SJCRH30 (cell line): ENCODE measurements around the gene EXPH5. TPM values are rescaled to one million over a fixed set of nuclear protein-coding genes. Genes with fewer than 3 reads are reported as not detected.
"Not testable (repeated sequence)": the region's sequence is repeated elsewhere in the genome, so short reads cannot be mapped to it uniquely, and the experiment has no call there.

Experiments
- DNase-seq, 2 experiments: peaks; one replicate each; pipeline ENCODE4 v3.0.0-alpha.2; 2015 to 2020
- H3K27ac ChIP-seq: fragments of 250-450 bp; sonication (Bioruptor Pico); 2 replicates; pipeline ENCODE4 v1.5.1; 2020; ENCODE audit warnings: mild to moderate bottlenecking, moderate library complexity
- H3K27me3 ChIP-seq: fragments of 250-450 bp; sonication (Bioruptor Pico); 2 replicates; pipeline ENCODE4 v1.5.1; 2020; ENCODE audit warnings: mild to moderate bottlenecking, moderate library complexity
- H3K36me3 ChIP-seq: fragments of 250-450 bp; sonication (Bioruptor Pico); 2 replicates; pipeline ENCODE4 v1.5.1; 2020; ENCODE audit warnings: mild to moderate bottlenecking, moderate library complexity
- H3K4me1 ChIP-seq: fragments of 250-450 bp; sonication (Bioruptor Pico); 2 replicates; pipeline ENCODE4 v1.5.1; 2020; ENCODE audit warnings: mild to moderate bottlenecking, moderate library complexity
- H3K4me3 ChIP-seq: fragments of 250-450 bp; sonication (Bioruptor Pico); 2 replicates; pipeline ENCODE4 v1.5.1; 2020; ENCODE audit warnings: mild to moderate bottlenecking, moderate library complexity
- H3K9me3 ChIP-seq: fragments of 250-450 bp; sonication (Bioruptor Pico); replicated peaks from 2 replicates; pipeline ENCODE4 v1.5.1; 2020; ENCODE audit warnings: mild to moderate bottlenecking, moderate library complexity
- total RNA-seq: library from RNA; depleted of rRNA; stranded (reverse); fragments of >200 nt; shearing (Covaris generic); gene quantifications from 2 replicates; pipeline ENCODE4 v1.2.3, GENCODE V29; 2014

Gene EXPH5
- total RNA-seq, 1 experiment from 2014 or later: 0.14 TPM

DNA sequence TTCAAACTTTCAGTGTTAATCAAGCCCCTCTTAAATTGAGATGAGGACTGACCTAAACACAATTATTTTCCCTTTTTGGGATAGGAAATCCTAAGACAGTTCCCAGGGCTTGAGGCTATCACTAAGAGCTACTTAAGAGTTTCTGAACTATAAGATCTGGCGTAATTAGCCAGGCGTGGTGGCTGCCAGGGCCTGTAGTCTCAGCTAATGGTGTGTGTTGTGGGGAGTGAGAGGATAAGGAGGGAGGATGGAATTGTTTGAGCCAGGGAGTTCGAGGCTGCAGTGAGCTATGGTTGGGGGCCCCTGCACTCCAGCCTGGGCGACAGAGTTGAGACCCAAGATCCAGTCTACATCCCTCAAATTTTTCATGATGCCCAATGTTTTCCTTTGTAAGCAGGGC lies 23.5 kb upstream of the EXPH5 start:
- Histone ChIP-seq H3K4me3 (no peak overlapping the region), H3K36me3 (no peaks in the 10 kb centered on the region), H3K27me3 (no peaks in the 10 kb centered on the region), H3K4me1 (peaks cover 13% of the 10 kb centered on the region), H3K27ac (no peak overlapping the region), H3K9me3 (no peaks in the 10 kb centered on the region)
- no peak for DNase-seq

DNA sequence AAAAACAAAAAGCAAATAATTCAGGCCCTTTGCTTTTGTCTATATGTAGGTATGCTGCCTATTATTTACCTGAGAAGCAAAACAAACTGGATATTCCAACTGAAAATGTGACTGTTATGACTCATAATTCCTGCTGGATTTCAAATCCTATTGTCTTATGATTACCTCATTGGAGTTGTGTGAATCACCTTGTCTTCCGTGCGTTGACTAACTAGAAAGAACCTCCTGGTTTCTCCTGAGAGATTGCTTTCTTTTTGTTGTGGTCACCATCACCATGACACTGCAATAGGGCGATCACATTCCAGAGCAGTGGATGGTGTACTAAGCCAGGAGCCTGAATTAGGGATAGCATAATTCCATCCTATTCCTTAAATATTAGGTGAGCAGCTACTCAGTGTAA lies 23.0 kb upstream of the EXPH5 start:
- no peaks in the 10 kb centered on the region for H3K36me3 ChIP-seq
- H3K4me3 ChIP-seq: no peak overlapping the region
- H3K4me1 ChIP-seq: peaks cover 8% of the 10 kb centered on the region
- H3K9me3 ChIP-seq: no peaks in the 10 kb centered on the region
- no peak overlapping the region for H3K27ac ChIP-seq
- DNase-seq: no peak
- no peaks in the 10 kb centered on the region for H3K27me3 ChIP-seq

DNA sequence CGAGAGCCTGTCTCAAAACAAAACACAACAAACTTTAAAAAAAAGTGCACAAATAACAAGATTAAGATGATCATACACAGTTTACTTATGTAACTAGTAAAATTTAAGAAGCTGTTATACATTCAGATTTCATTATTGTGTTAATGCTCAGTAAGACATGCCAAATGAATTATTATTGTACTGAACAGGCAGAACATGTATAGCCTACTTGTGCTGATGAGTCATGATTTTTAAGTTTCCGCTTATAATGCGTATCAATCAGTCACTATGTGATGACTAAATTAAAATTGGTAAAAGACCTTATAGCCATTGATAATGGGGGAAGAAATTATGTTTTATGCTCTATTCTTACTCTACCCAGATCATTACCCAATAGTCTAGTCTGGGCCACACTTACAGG lies 20.5 kb upstream of the EXPH5 start:
- H3K36me3 ChIP-seq: no peaks in the 10 kb centered on the region
- no peaks in the 10 kb centered on the region for H3K27me3 ChIP-seq
- no peak for DNase-seq
- no peaks in the 10 kb centered on the region for H3K9me3 ChIP-seq
- no peak overlapping the region for H3K27ac ChIP-seq
- peaks cover 12% of the 10 kb centered on the region for H3K4me1 ChIP-seq
- no peak overlapping the region for H3K4me3 ChIP-seq

DNA sequence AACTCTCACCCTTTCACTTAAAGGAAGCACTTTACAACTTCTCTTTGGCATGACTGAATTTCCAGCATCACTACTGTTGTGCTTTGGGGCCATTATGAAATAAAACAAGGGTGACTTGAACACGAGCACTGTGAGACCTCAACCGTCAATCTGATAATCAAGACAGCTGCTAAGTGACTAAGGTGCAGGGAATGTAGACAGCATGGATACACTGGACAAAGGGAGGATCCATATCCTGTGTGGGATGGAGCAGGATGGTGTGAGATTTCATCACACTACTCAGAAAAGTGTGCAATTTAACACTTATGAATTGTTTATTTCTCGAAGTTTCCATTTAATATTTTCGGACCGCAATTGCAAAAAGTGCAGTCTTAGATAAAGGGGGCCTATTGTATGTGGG lies 16.1 kb upstream of the EXPH5 start:
- no peaks in the 10 kb centered on the region for H3K36me3 ChIP-seq
- peak overlapping the region; percentile 90 for H3K27ac ChIP-seq
- peak; percentile 62 to 79 for DNase-seq
- H3K4me1 ChIP-seq: peaks cover 30% of the 10 kb centered on the region
- H3K9me3 ChIP-seq: no peaks in the 10 kb centered on the region
- no peak overlapping the region for H3K4me3 ChIP-seq
- no peaks in the 10 kb centered on the region for H3K27me3 ChIP-seq

DNA sequence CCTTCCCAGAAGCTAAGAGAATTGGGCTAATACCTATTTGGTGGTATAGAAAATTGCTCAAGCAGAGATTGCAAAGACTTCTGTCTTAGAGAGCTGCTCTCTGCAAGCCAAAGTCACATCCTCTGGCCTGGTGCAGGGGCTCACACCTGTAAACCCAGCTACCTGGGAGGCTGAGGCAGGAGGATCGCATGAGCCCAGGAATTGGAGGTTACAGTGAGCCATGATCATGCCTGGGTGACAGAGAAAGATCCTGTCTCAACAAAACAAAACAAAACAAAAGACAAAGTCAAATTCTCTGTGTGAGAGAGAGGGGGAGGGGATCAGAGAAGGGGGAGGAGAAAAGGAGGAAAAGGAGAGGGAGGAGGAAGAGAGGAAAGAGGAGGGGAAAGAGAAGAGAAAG lies 15.0 kb upstream of the EXPH5 start:
- Histone ChIP-seq H3K27ac (peak overlapping the region; percentile 90), H3K4me1 (peaks cover 30% of the 10 kb centered on the region), H3K4me3 (no peak overlapping the region), H3K27me3 (no peaks in the 10 kb centered on the region), H3K9me3 (no peaks in the 10 kb centered on the region), H3K36me3 (no peaks in the 10 kb centered on the region)
- no peak for DNase-seq

DNA sequence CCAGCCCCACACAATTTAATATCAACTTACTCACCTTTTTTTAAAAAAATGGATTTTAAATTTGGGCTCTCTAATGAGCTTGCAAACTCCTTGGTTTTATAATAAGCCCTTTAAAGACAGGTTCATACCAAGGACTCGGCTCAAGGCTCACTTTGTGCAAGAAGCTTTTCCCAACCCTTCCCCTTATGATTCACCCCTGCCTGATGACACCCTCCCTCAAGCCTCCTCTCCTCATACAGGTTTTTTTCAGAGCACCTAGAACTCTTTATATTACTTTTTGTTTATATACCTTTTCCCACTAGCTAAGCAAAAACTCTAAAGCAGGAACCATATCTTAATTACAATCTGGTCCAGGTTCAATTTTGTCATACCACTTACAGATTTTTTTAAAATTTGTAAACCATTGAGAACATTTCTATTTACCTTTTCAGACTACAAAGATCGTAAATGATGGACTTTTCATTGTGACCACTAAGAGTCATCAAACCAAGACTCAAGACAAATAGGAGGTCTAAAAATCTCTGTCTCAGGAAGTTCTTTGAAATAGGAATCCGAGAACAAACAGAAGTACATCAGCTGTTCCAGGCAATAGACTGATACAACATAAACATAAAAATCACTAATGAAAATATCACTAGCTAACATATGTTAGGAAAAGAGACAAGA lies 13.1 kb upstream of the EXPH5 start:
- H3K27ac ChIP-seq: peak overlapping the region; percentile 37
- H3K4me1 ChIP-seq: peaks cover 30% of the 10 kb centered on the region
- H3K9me3 ChIP-seq: no peaks in the 10 kb centered on the region
- H3K4me3 ChIP-seq: no peak overlapping the region
- H3K27me3 ChIP-seq: no peaks in the 10 kb centered on the region
- H3K36me3 ChIP-seq: no peaks in the 10 kb centered on the region
- no peak for DNase-seq

DNA sequence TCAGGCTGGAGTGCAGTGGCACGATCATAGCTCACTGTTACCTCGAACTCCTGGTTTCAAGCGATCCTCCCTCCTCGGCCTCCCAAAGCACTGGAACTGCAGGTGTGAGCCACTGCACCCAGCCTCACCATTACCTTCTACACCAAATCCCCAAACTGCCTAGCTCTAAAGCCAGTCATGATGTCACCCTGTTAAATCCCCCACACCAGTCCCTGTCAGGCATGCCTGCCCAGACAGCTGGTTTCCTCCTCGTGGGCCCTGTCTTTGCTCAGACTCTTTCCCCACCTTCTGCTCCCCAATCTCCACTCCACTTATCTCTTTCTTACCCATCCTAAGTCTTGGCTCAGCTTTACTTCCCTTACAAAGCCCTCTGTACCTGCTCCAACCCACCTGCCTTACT lies 12.5 kb upstream of the EXPH5 start:
- H3K4me1 ChIP-seq: peaks cover 30% of the 10 kb centered on the region
- DNase-seq: peak; percentile 40 to 52
- no peaks in the 10 kb centered on the region for H3K36me3 ChIP-seq
- H3K27ac ChIP-seq: peak overlapping the region; percentile 37
- H3K9me3 ChIP-seq: no peaks in the 10 kb centered on the region
- H3K4me3 ChIP-seq: no peak overlapping the region
- H3K27me3 ChIP-seq: no peaks in the 10 kb centered on the region

DNA sequence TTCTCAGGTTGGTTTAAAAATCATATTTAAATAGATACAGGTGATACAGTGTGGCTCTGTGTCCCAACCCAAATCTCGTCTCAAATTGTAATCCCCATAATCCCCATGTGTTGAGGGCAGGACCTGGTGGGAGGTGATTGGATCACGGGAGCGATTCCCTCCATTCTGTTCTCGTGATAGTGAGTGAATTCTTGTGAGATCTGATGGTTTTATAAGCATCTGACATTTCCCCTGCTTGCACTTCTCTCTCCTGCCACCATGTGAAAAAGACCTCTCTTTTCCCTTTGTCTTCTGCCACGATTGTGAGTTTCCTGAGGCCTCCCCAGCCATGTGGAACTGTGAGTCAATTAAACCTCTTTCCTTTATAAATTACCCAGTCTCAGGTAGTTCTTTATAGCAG lies 9.2 kb upstream of the EXPH5 start:
- peaks cover 14% of the 10 kb centered on the region for H3K4me1 ChIP-seq
- not testable (repeated sequence) for H3K27me3 ChIP-seq, H3K9me3 ChIP-seq, H3K36me3 ChIP-seq, H3K27ac ChIP-seq, DNase-seq, H3K4me3 ChIP-seq

DNA sequence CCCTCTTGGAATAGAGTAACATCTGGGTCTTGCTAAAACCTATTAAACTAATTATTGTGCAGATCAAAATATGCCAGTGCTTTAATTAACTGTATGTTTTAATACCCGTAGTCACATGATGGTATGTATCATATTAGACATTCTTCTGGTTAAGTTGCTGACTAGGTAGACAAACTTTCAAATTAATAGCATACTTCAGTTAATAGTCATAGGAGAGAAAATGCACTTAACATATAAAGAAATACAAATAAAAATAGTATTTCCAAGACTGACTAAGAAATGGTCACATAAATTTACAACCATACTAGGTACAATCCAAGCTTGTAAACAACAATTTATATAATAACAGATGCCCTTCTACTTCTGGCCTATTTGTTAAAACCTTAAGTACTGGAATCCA lies 7.6 kb upstream of the EXPH5 start:
- Histone ChIP-seq H3K36me3 (no peaks in the 10 kb centered on the region), H3K4me1 (peaks cover 3% of the 10 kb centered on the region), H3K27ac (no peak overlapping the region), H3K9me3 (no peaks in the 10 kb centered on the region), H3K4me3 (no peak overlapping the region), H3K27me3 (no peaks in the 10 kb centered on the region)
- no peak for DNase-seq

DNA sequence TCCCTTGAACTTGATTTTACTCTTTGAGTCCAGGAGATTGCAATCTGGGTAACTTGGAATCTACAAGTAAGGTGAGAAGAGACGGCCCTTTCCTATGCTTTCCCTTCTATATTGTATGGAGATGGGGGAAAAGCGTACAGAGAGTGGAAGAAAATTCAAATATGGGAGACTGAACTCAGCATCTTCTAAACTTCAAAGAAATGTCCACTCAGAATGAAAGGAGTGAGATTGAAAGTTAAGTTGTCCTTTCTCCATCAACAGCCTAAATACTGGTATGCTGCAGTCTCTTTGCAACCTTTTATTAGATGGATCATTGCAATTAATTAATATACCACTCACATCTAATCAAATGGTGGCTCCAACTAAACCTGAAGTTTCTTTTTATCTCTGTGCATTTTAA lies 6.4 kb upstream of the EXPH5 start:
- no peaks in the 10 kb centered on the region for H3K27me3 ChIP-seq
- H3K4me3 ChIP-seq: no peak overlapping the region
- no peak overlapping the region for H3K27ac ChIP-seq
- H3K9me3 ChIP-seq: no peaks in the 10 kb centered on the region
- no peaks in the 10 kb centered on the region for H3K4me1 ChIP-seq
- DNase-seq: no peak
- no peaks in the 10 kb centered on the region for H3K36me3 ChIP-seq

DNA sequence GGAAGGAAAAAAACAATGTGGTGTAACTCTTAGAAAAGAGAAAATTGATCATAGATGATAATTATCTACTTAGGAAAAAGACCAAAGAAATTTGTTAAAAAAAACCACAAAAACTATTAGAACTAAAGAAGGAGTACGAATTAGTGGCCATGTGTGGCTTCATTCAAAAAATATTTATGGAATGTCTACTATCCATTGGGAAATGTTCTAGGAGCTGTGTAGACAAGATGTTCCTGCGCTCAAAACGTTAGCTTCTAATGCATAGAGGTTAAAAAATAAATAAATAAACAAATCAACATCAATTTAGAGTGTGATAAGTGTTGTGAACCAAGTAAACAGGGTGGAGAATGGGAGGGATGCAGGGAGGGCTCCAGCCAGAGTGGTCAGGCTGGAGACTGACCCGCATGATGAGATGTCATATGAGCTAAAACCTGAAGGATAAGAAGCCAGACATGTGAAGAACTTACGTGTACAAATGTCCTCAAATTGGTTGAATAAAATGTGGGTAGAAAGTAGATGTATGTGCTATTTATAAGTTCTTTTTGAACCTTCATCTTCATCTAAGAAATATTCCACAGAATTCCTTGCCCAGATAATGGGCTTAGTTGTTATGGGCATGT lies 4.3 kb upstream of the EXPH5 start:
- H3K4me1 ChIP-seq: no peaks in the 10 kb centered on the region
- no peak overlapping the region for H3K27ac ChIP-seq
- H3K27me3 ChIP-seq: no peaks in the 10 kb centered on the region
- no peaks in the 10 kb centered on the region for H3K9me3 ChIP-seq
- no peaks in the 10 kb centered on the region for H3K36me3 ChIP-seq
- DNase-seq: no peak
- H3K4me3 ChIP-seq: no peak overlapping the region

DNA sequence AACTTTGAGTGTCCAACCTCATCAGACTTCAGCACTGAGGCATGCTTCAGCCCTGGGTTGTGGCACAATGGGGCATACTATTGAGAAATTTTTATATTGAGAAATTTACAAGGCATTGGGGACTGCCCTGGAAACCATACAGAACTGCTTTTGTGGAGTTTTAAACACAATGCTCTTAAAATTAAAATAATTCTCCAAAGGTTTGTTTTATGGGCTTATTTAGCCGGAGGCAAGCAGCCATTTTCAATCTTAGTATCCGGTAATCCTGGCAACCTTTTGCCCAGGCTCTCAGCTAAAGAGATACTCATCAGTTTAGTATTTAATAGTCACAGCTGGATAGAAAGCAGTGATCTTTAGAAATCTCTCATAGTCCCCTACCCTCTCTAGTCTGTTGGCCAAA lies 3.1 kb upstream of the EXPH5 start:
- Histone ChIP-seq H3K4me3 (no peak overlapping the region), H3K36me3 (no peaks in the 10 kb centered on the region), H3K27me3 (no peaks in the 10 kb centered on the region), H3K4me1 (no peaks in the 10 kb centered on the region), H3K9me3 (no peaks in the 10 kb centered on the region), H3K27ac (no peak overlapping the region)
- no peak for DNase-seq

DNA sequence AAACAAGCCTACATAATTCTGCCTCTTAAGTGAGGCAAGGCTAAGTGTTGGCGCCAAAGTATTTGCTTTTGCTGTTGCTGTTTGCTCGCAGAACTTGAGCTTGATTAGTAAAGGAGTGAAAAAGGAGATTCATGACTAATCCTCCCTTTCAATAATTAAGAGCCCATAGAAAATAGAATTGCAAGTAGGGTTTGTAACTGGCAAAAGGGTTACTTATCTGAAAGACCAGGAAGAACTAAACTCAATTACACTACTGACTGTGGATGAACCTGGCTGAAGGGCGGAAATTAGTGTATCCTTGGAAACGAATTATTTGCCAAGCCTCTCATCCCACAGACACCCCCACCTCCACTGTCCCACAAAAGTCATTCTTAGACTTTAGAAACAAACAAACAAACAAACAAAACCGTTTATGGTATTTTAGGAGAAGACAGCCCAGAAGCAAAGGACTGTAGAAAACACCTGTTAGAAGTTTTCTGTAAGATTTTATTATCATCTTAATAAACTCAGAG lies 411 bp upstream of the EXPH5 start:
- Histone ChIP-seq H3K36me3 (no peaks in the 10 kb centered on the region), H3K4me3 (peak overlapping the region; percentile 58)

DNA sequence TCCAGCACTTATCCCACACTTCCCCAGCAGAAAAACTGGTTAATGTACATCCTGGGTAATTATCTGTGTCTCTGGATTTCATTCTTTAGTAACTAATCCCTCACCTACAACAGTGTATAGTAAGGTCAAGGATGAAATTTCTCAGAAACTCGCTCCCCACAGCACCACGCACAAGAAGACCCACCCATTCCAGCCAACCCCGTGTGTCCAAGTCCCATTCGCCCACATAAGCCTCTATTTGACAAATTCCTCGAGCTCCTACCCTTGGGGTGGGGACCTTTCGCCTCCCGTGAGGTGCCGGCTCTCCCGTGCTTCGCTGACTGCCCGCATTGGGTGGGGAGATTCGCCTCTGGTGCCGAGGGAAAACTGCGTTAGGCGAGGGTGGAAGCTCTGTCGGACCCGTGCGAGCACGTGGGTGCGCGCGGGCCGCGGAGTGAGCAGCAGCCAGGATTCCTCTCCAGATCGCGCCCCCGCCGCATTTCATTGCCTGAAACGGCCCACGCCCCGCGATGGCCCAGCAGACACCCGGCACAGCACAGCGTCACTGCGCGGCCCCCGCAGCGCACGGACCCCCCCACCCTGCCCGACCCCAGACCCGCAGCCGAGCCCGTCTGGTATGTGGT lies 866 bp downstream of the EXPH5 start:
- no peaks in the 10 kb centered on the region for H3K36me3 ChIP-seq
- H3K27ac ChIP-seq: no peak overlapping the region
- H3K9me3 ChIP-seq: no peaks in the 10 kb centered on the region
- H3K4me1 ChIP-seq: no peaks in the 10 kb centered on the region
- peak overlapping the region; percentile 58 for H3K4me3 ChIP-seq
- DNase-seq: no peak
- H3K27me3 ChIP-seq: no peaks in the 10 kb centered on the region

More for the DNA sequence above, 411 bp upstream of the EXPH5 start:
- Histone ChIP-seq H3K27ac (no peak overlapping the region), H3K4me1 (no peaks in the 10 kb centered on the region), H3K27me3 (no peaks in the 10 kb centered on the region), H3K9me3 (no peaks in the 10 kb centered on the region)
- DNase-seq: no peak

DNA sequence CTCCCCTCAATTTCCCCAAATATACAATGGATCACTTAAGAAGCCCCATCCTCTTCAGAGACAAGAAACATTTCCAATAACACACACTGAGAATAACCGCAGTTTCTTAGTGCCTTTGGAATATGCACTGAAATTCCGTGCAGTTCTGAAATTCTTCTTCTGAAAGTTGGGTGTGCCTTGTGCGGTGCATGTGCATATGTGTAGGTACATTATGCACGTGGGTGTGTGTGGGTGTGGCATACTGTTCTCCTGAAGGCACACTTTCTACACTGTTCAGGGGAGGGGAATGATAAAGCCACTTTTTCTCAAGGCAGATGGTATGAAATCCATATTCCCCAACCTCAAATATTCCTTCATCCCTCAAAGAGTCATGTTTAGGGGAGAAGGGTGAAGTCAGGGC lies 1.7 kb downstream of the EXPH5 start:
- Histone ChIP-seq H3K36me3 (no peaks in the 10 kb centered on the region), H3K27ac (no peak overlapping the region), H3K4me1 (no peaks in the 10 kb centered on the region), H3K4me3 (no peak overlapping the region), H3K9me3 (no peaks in the 10 kb centered on the region), H3K27me3 (no peaks in the 10 kb centered on the region)
- no peak for DNase-seq
